H1 (cell line): Measurements from ENCODE around the gene DNLZ. TPM values are rescaled to one million over a fixed set of nuclear protein-coding genes. Genes with fewer than 3 reads are reported as not detected.

Experiments
- polyA plus RNA-seq, 7 experiments: library from polyadenylated mRNA; depleted of rRNA in 3 of 7; stranded (reverse) in 5 of 7; unstranded in 2 of 7; fragments of >200 nt in 5 of 7; fragments of 200-250 nt in 2 of 7; gene quantifications; 1 replicate in 5 of 7; 2 replicates in 1 of 7; 4 replicates in 1 of 7; pipeline versions ENCODE4 v1.2.1 to v1.2.3, GENCODE V29; 2011 to 2013; ENCODE audit warnings: missing spikeins in 2 of 7, mixed read lengths in 2 of 7
- total RNA-seq: library from RNA; stranded (reverse); fragmentation: NEBNext Ultra II Directional; extraction: Animal tissue kit (Norgen Biotek cat#: 25700); gene quantifications from 2 replicates; pipeline ENCODE4 v1.2.1, GENCODE V29; 2021

DNLZ gene
- total and polyA plus RNA-seq, 2 of the 8 experiments (the other 6 are each of a cell fraction or from before 2014, with no cell fraction given) = 11.6 to 17.9 TPM

Other genes with a start within 250 kb of the DNLZ start
- gene TMEM250, start 244.9 kb downstream of the DNLZ start, total RNA-seq = 34.9 and 35.3 TPM in 2 replicates
- 22.3 and 36.1 TPM in 2 replicates for gene TMEM250, start 244.9 kb downstream of the DNLZ start, polyA plus RNA-seq (2011; rRNA removed)
- not detected in 2 replicates for gene LHX3, start 158.6 kb downstream of the DNLZ start, total RNA-seq
- gene LHX3, start 158.6 kb downstream of the DNLZ start, polyA plus RNA-seq (2011; rRNA removed) = 0.02 and 0.03 TPM in 2 replicates
- gene QSOX2, start 117.9 kb downstream of the DNLZ start, total RNA-seq = 27.5 and 28.6 TPM in 2 replicates
- gene QSOX2, start 117.9 kb downstream of the DNLZ start, polyA plus RNA-seq (2011; rRNA removed) = 18.0 and 21.8 TPM in 2 replicates
- gene CCDC187, start 59.6 kb downstream of the DNLZ start, total RNA-seq = not detected in 2 replicates
- gene CCDC187, start 59.6 kb downstream of the DNLZ start, polyA plus RNA-seq (2011; rRNA removed) = 0.02 TPM in 2 replicates
- 15.7 and 18.0 TPM in 2 replicates for gene GPSM1, start 36.2 kb downstream of the DNLZ start, total RNA-seq
- gene GPSM1, start 36.2 kb downstream of the DNLZ start, polyA plus RNA-seq (2011; rRNA removed) = 12.8 and 19.8 TPM in 2 replicates
- 0.88 and 1.1 TPM in 2 replicates for gene CARD9, start 9.9 kb upstream of the DNLZ start, total RNA-seq
- 0.13 and 0.15 TPM in 2 replicates for gene CARD9, start 9.9 kb upstream of the DNLZ start, polyA plus RNA-seq (2011; rRNA removed)
- gene SNAPC4, start 36.4 kb upstream of the DNLZ start, total RNA-seq = 15.1 and 18.1 TPM in 2 replicates
- 6.9 and 10.0 TPM in 2 replicates for gene SNAPC4, start 36.4 kb upstream of the DNLZ start, polyA plus RNA-seq (2011; rRNA removed)
- 102 and 110 TPM in 2 replicates for gene ENTR1, start 46.9 kb upstream of the DNLZ start, total RNA-seq
- 65.2 and 80.3 TPM in 2 replicates for gene ENTR1, start 46.9 kb upstream of the DNLZ start, polyA plus RNA-seq (2011; rRNA removed)
- 88.2 and 89.2 TPM in 2 replicates for gene PMPCA, start 46.9 kb upstream of the DNLZ start, total RNA-seq
- 60.0 and 78.1 TPM in 2 replicates for gene PMPCA, start 46.9 kb upstream of the DNLZ start, polyA plus RNA-seq (2011; rRNA removed)
- gene INPP5E, start 76.1 kb upstream of the DNLZ start, total RNA-seq = 11.3 and 11.5 TPM in 2 replicates
- gene INPP5E, start 76.1 kb upstream of the DNLZ start, polyA plus RNA-seq (2011; rRNA removed) = 8.7 and 14.3 TPM in 2 replicates
- 47.1 and 49.0 TPM in 2 replicates for gene SEC16A, start 119.3 kb upstream of the DNLZ start, total RNA-seq
- gene SEC16A, start 119.3 kb upstream of the DNLZ start, polyA plus RNA-seq (2011; rRNA removed) = 21.6 and 25.1 TPM in 2 replicates
- gene NOTCH1, start 182.3 kb upstream of the DNLZ start, total RNA-seq = 55.6 and 60.9 TPM in 2 replicates
- 6.9 and 19.9 TPM in 2 replicates for gene NOTCH1, start 182.3 kb upstream of the DNLZ start, polyA plus RNA-seq (2011; rRNA removed)